Endodermal cell (in vitro differentiated cells): ENCODE measurements around the gene ASTN2. TPM values are rescaled to one million over a fixed set of nuclear protein-coding genes. Genes with fewer than 3 reads are reported as not detected.

Source experiments
- DNase-seq: peaks from one replicate; pipeline ENCODE4 v3.0.0-alpha.2; 2017
- H3K27ac ChIP-seq: 2 replicates; pipeline ENCODE4 v1.5.1; 2013; ENCODE audit warnings: mild to moderate bottlenecking, low read depth, low read length, moderate library complexity
- H3K27me3 ChIP-seq: 2 replicates; pipeline ENCODE4 v1.6.1; 2013; ENCODE audit warnings: mild to moderate bottlenecking, low read length, moderate library complexity; ENCODE audit not compliant: insufficient read depth, control insufficient read depth, poor library complexity, severe bottlenecking
- H3K36me3 ChIP-seq: 2 replicates; pipeline ENCODE4 v1.7.0; 2013; ENCODE audit warnings: mild to moderate bottlenecking, low read length, moderate library complexity; ENCODE audit not compliant: control insufficient read depth, insufficient read depth
- H3K4me1 ChIP-seq: one replicate; pipeline ENCODE4 v1.7.0; 2013; ENCODE audit warnings: low read length; ENCODE audit not compliant: control insufficient read depth, insufficient read depth
- H3K4me3 ChIP-seq: 2 replicates; pipeline ENCODE4 v1.5.1; 2013; ENCODE audit warnings: mild to moderate bottlenecking, low read length, moderate library complexity
- H3K9ac ChIP-seq: 2 replicates; pipeline ENCODE4 v1.6.1; 2013; ENCODE audit warnings: mild to moderate bottlenecking, low read length, moderate library complexity; ENCODE audit not compliant: poor library complexity, severe bottlenecking; ENCODE audit errors: extremely low read depth
- H3K9me3 ChIP-seq: 2 replicates; pipeline ENCODE4 v1.6.1; 2013; ENCODE audit warnings: mild to moderate bottlenecking, low read length, moderate library complexity; ENCODE audit not compliant: control insufficient read depth
- H3K27ac Mint-ChIP-seq: 2 replicates; pipeline ENCODE4 v1.8.0; 2020; ENCODE audit warnings: mixed read lengths
- H3K27me3 Mint-ChIP-seq: 2 replicates; pipeline ENCODE4 v1.8.0; 2021; ENCODE audit warnings: mild to moderate bottlenecking, mixed read lengths; ENCODE audit not compliant: insufficient read depth
- H3K36me3 Mint-ChIP-seq: 2 replicates; pipeline ENCODE4 v1.8.0; 2020; ENCODE audit warnings: low read depth, mixed read lengths
- H3K4me1 Mint-ChIP-seq: 2 replicates; pipeline ENCODE4 v1.8.0; 2020; ENCODE audit warnings: mixed read lengths
- H3K4me3 Mint-ChIP-seq: 2 replicates; pipeline ENCODE4 v1.8.0; 2020; ENCODE audit warnings: mild to moderate bottlenecking, moderate library complexity, mixed read lengths
- H3K9me3 Mint-ChIP-seq: 2 replicates; pipeline ENCODE4 v1.8.0; 2020; ENCODE audit warnings: mild to moderate bottlenecking, mixed read lengths
- WGBS, 2 experiments: methylation state at CpG; one replicate each; pipeline versions ENCODE4 v1.1.5 to v1.1.7; 2013; ENCODE audit warnings: missing lambda C conversion rate in 2 of 2, mixed read lengths in 1 of 2; ENCODE audit not compliant: insufficient coverage in 1 of 2, insufficient read length in 1 of 2; 5-methylcytosine and 5-hydroxymethylcytosine counted together
- total RNA-seq, 2 donors: library from RNA; stranded (reverse); fragmentation: NEBNext Ultra II Directional in 1 of 2; extraction: Animal tissue kit (Norgen Biotek cat#: 25700) in 1 of 2; gene quantifications; 2 replicates in 1 of 2; 3 replicates in 1 of 2; pipeline ENCODE4 v1.2.1, GENCODE V29; 2021
- TF ChIP-seq, protein P1 (sequence below): fragments of 200-600 bp; sonication (generic); conservative IDR thresholded peaks from 2 replicates; pipeline ENCODE4 v1.5.0; 2021; ENCODE audit warnings: antibody characterized with exemption, mild to moderate bottlenecking

ASTN2 gene
- total RNA-seq, 2 donors from 2014 or later = 8.9 to 10.4 TPM

DNA sequence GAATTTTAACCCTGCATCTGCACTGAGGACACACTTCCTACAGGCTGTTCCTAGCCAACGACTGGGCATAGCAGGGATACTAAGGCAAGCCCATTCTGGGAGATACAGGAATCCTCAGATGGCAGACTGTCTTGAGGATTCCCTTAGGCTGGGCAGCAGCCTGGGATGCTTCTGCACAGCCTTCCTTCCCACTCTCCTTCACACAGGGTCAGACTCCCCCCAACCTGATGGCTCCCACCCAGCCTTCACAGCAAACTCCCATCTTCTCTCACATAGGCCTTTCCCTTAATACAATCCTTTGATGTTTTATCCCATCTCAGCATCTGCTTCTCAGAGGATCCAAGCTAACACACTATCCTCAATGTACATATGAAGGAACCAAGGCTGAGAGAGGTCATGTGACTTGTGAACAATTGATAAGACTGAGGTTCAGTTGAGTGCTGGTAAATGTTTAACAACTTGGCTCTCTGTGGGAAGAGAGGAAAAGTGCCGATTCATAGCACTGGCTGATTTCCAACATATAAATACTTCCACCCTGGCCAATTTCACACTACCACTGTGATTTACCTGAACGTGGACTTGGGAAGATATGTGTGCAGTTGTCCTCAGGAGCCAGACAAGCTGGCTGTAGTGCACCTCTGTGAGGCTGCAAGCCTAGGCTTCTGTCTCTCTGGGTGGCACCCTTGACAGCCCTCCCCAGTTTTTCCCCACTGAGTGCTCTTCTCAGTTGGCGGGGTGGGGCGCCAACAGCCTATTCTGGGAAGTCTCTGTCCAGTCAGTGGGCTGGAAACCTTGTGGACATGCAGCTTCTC lies 848.0 kb downstream of the ASTN2 start:
- Mint-ChIP-seq H3K4me3 (no peak overlapping the region), H3K27me3 (no peaks in the 10 kb centered on the region), H3K36me3 (no peaks in the 10 kb centered on the region), H3K27ac (no peak overlapping the region), H3K4me1 (peaks cover 9% of the 10 kb centered on the region), H3K9me3 (no peaks in the 10 kb centered on the region)
- Histone ChIP-seq H3K36me3 (no peaks in the 10 kb centered on the region), H3K9me3 (no peaks in the 10 kb centered on the region), H3K9ac (no peak overlapping the region), H3K27me3 (no peaks in the 10 kb centered on the region), H3K4me3 (no peak overlapping the region), H3K4me1 (peaks cover 4% of the 10 kb centered on the region), H3K27ac (no peak overlapping the region)
- DNase-seq = no peak
- TF ChIP-seq, protein P1, sequence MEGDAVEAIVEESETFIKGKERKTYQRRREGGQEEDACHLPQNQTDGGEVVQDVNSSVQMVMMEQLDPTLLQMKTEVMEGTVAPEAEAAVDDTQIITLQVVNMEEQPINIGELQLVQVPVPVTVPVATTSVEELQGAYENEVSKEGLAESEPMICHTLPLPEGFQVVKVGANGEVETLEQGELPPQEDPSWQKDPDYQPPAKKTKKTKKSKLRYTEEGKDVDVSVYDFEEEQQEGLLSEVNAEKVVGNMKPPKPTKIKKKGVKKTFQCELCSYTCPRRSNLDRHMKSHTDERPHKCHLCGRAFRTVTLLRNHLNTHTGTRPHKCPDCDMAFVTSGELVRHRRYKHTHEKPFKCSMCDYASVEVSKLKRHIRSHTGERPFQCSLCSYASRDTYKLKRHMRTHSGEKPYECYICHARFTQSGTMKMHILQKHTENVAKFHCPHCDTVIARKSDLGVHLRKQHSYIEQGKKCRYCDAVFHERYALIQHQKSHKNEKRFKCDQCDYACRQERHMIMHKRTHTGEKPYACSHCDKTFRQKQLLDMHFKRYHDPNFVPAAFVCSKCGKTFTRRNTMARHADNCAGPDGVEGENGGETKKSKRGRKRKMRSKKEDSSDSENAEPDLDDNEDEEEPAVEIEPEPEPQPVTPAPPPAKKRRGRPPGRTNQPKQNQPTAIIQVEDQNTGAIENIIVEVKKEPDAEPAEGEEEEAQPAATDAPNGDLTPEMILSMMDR = no peak
- WGBS, 2 experiments = 86 to 100% methylated on average over 1 to 5 of the region's 5 CpGs

DNA sequence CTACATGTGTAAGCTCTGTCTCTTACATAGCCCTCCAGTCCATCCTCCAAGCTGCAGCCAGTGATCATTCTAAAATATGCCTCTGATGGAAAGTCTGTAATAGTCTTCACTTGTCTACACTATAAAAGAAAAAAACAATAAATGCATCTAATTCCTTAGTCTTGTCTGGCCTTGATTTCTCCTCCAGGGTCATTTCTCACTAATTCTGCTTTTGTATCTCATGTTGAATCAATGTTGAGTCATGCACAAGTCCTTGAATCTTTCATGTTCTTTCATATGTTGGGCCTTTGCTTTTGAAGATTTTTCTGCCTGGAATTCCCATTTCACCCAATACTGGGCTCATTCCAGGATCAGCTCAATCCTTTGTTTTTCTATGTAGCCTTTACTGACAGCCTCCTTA lies 848.9 kb downstream of the ASTN2 start:
- Mint-ChIP-seq H3K27me3 (no peaks in the 10 kb centered on the region), H3K4me3 (no peak overlapping the region), H3K9me3 (no peaks in the 10 kb centered on the region), H3K4me1 (peaks cover 11% of the 10 kb centered on the region), H3K27ac (no peak overlapping the region), H3K36me3 (no peaks in the 10 kb centered on the region)
- H3K9ac ChIP-seq = no peak overlapping the region
- no peak for DNase-seq
- no peaks in the 10 kb centered on the region for H3K36me3 ChIP-seq
- H3K27me3 ChIP-seq = no peaks in the 10 kb centered on the region
- H3K4me3 ChIP-seq = no peak overlapping the region
- no peaks in the 10 kb centered on the region for H3K9me3 ChIP-seq
- H3K4me1 ChIP-seq = peaks cover 4% of the 10 kb centered on the region
- H3K27ac ChIP-seq = no peak overlapping the region
- TF ChIP-seq, protein P1 = no peak

DNA sequence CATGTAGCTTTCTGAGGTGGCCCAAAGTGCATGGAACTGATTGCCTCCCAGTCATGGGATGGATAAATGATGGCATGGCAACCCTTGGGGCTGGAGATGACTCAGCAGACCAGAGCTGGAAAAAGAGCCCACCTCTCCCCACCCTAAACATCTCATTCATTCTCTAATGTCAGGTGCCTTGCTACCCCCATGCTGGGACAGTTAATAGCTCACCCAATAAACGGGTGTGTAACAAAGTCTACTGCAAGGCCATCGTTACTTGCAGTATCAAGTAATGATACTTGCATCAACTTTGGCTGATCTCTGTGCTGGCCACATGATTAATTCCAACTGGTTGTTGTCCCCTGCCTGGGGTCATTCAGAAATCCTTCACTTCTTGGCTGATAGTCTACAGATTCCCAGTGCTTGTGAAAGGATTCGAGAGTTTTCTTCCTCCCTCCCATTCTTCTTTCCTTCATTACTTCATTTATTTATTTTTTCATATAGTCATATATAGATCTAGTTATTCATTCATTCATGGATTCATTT lies 850.5 kb downstream of the ASTN2 start:
- Mint-ChIP-seq H3K4me1 (peaks cover 11% of the 10 kb centered on the region), H3K9me3 (no peaks in the 10 kb centered on the region), H3K4me3 (no peak overlapping the region), H3K27ac (no peak overlapping the region), H3K27me3 (no peaks in the 10 kb centered on the region), H3K36me3 (no peaks in the 10 kb centered on the region)
- Histone ChIP-seq H3K9me3 (no peaks in the 10 kb centered on the region), H3K9ac (no peak overlapping the region), H3K27ac (no peak overlapping the region), H3K4me3 (no peak overlapping the region), H3K27me3 (no peaks in the 10 kb centered on the region), H3K4me1 (peaks cover 4% of the 10 kb centered on the region), H3K36me3 (no peaks in the 10 kb centered on the region)
- TF ChIP-seq, protein P1 = no peak
- no peak for DNase-seq
- 91 to 97% methylated on average over 2 to 3 of the region's 3 CpGs for WGBS, 2 experiments
